BLaER1 (cell line): ENCODE results near the gene GLYAT.
"Not testable (repeated sequence)": the region's sequence is repeated elsewhere in the genome, so short reads cannot be mapped to it uniquely, and the experiment has no call there.

Experiments
- H3K27ac ChIP-seq: shearing (Covaris generic); formaldehyde crosslinking; 2 replicates; pipeline ENCODE4 v1.8.1; 2022
- H3K27me3 ChIP-seq: shearing (Covaris generic); formaldehyde crosslinking; 2 replicates; pipeline ENCODE4 v1.8.1; 2022
- H3K36me3 ChIP-seq: shearing (Covaris generic); formaldehyde crosslinking; 2 replicates; pipeline ENCODE4 v1.8.1; 2022
- H3K4me1 ChIP-seq: shearing (Covaris generic); formaldehyde crosslinking; 2 replicates; pipeline ENCODE4 v1.8.1; 2022
- H3K4me2 ChIP-seq: shearing (Covaris generic); formaldehyde crosslinking; 2 replicates; pipeline ENCODE4 v1.8.1; 2022
- H3K4me3 ChIP-seq: shearing (Covaris generic); formaldehyde crosslinking; 2 replicates; pipeline ENCODE4 v1.8.1; 2022
- H3K9ac ChIP-seq: shearing (Covaris generic); formaldehyde crosslinking; 2 replicates; pipeline ENCODE4 v1.8.1; 2022
- H3K9me3 ChIP-seq: shearing (Covaris generic); formaldehyde crosslinking; 2 replicates; pipeline ENCODE4 v1.8.1; 2022
- H4K20me1 ChIP-seq: shearing (Covaris generic); formaldehyde crosslinking; 2 replicates; pipeline ENCODE4 v1.8.1; 2022
- Cebpa-rat ChIP-seq: shearing (Covaris generic); IDR thresholded peaks from 2 replicates; pipeline ENCODE4 v1.8.1; 2022

GLYAT gene

DNA sequence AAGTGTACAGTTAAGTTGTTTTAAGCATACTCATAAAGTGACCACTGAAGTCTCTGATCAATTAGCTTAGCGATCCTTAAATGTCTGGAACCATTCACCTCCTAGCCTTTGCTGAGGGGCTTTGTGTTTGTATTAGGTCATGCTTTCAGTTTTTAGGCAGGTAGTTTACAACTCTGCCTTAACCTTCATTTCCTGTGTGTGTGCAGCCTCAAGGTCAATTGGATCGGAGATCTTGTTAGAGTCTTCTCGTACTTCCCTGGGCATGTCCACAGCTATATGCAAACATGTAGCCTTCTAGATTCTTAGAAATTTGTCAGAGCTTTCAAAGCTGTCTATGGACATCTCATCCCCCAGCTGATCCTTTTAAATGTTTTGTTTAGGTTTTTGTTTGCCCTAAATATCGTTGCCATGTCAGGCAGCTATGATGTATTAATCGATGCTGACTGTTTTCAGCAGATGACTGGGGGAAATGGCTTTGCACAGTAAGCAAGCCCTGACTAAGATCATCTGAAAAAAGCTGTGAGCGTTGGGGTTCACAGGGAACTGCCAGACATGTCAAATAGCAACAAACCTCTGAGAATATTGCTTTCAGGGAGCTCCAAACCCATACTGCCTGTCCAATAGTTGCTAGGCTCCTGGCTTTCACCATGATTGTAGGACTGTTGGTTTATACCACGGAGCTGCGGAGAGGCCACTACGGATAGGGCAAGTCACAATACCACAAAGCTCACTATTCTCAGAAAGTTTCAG, 45.6 kb downstream of the GLYAT start:
- Histone ChIP-seq H3K27me3 (no peaks in the 10 kb centered on the region), H3K4me3 (no peak overlapping the region), H3K9me3 (peaks cover 9% of the 10 kb centered on the region; the same call in 1 of the 2 replicates), H3K36me3 (no peaks in the 10 kb centered on the region), H3K9ac (no peak overlapping the region), H3K27ac (no peak overlapping the region), H3K4me2 (no peak overlapping the region), H3K4me1 (no peaks in the 10 kb centered on the region), H4K20me1 (no peaks in the 10 kb centered on the region)
- no peak for TF ChIP-seq Cebpa-rat

GRCh38 chr11:58682660-58683059, 49.1 kb downstream of the GLYAT start:
- not testable (repeated sequence) for H3K4me1 ChIP-seq, H4K20me1 ChIP-seq, H3K4me2 ChIP-seq, H3K27ac ChIP-seq, H3K4me3 ChIP-seq, H3K36me3 ChIP-seq, H3K9me3 ChIP-seq, H3K27me3 ChIP-seq, H3K9ac ChIP-seq

DNA sequence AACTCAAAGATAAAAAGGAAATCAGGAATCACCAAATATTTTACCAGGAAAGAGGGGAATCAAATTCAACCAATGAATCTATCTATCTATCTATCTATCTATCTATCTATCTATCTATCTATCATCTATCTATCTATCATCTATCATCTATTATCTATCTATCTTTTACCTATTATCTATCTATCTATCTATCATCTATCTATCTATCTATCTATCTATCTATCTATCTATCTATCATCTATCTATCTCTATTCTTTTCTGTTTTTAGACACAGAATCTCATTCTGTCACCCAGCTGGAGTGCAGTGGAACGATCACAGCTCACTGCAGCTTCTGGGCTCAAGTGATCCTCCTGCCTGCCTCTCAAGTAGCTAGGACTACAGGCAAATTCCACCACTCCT, 54.2 kb downstream of the GLYAT start:
- not testable (repeated sequence) for H3K9ac ChIP-seq, H4K20me1 ChIP-seq, H3K36me3 ChIP-seq, H3K4me3 ChIP-seq, H3K9me3 ChIP-seq, H3K27ac ChIP-seq, H3K4me1 ChIP-seq, H3K4me2 ChIP-seq, H3K27me3 ChIP-seq

- Histone ChIP-seq H3K4me3 (no peak overlapping the region), H3K9me3 (no peaks in the 10 kb centered on the region), H3K27me3 (no peaks in the 10 kb centered on the region), H3K9ac (no peak overlapping the region), H3K4me1 (no peaks in the 10 kb centered on the region), H3K36me3 (no peaks in the 10 kb centered on the region), H3K4me2 (no peak overlapping the region), H3K27ac (no peak overlapping the region), H4K20me1 (no peaks in the 10 kb centered on the region)
- no peak for TF ChIP-seq Cebpa-rat
Observed at GRCh38 chr11:58676563-58677135, 55.1 kb downstream of the GLYAT start.

GRCh38 chr11:58675334-58676155, 56.2 kb downstream of the GLYAT start:
- no peak overlapping the region for H3K9ac ChIP-seq
- no peaks in the 10 kb centered on the region for H4K20me1 ChIP-seq
- no peaks in the 10 kb centered on the region for H3K36me3 ChIP-seq
- no peaks in the 10 kb centered on the region for H3K27me3 ChIP-seq
- no peak overlapping the region for H3K4me2 ChIP-seq
- H3K4me1 ChIP-seq = no peaks in the 10 kb centered on the region
- H3K9me3 ChIP-seq = no peaks in the 10 kb centered on the region
- TF ChIP-seq Cebpa-rat = no peak
- H3K27ac ChIP-seq = no peak overlapping the region
- H3K4me3 ChIP-seq = no peak overlapping the region

DNA sequence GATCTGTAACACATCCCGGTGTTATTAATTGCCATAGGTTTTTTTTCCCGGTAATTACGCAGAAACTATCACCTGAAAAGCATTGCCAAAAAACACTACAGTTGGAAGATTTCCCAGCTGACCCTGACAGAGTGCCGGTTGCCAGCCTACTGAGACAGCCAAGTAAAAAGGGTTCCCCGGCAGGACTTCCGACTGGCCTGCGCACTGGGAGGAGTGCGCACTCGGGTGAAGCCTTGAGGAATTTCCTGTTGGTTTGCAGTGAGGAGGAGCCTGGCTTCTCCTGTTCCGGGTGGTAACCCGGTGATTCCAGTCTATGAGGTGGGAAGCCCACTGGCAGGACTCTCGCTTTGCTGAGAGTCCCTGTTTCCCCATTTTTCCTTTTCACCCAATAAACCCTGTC, 57.1 kb downstream of the GLYAT start:
- Histone ChIP-seq H3K4me1 (no peaks in the 10 kb centered on the region), H3K4me2 (no peak overlapping the region), H3K27me3 (no peaks in the 10 kb centered on the region), H4K20me1 (no peaks in the 10 kb centered on the region), H3K9me3 (no peaks in the 10 kb centered on the region), H3K27ac (no peak overlapping the region), H3K4me3 (no peak overlapping the region), H3K36me3 (no peaks in the 10 kb centered on the region), H3K9ac (no peak overlapping the region)
- no peak for TF ChIP-seq Cebpa-rat

GRCh38 chr11:58671983-58672633, 59.6 kb downstream of the GLYAT start:
- Histone ChIP-seq H3K4me1 (no peaks in the 10 kb centered on the region), H3K4me3 (no peak overlapping the region), H3K4me2 (no peak overlapping the region), H3K9ac (no peak overlapping the region), H4K20me1 (no peaks in the 10 kb centered on the region), H3K27me3 (no peaks in the 10 kb centered on the region), H3K36me3 (no peaks in the 10 kb centered on the region), H3K27ac (no peak overlapping the region), H3K9me3 (no peaks in the 10 kb centered on the region)
- TF ChIP-seq Cebpa-rat = no peak

DNA sequence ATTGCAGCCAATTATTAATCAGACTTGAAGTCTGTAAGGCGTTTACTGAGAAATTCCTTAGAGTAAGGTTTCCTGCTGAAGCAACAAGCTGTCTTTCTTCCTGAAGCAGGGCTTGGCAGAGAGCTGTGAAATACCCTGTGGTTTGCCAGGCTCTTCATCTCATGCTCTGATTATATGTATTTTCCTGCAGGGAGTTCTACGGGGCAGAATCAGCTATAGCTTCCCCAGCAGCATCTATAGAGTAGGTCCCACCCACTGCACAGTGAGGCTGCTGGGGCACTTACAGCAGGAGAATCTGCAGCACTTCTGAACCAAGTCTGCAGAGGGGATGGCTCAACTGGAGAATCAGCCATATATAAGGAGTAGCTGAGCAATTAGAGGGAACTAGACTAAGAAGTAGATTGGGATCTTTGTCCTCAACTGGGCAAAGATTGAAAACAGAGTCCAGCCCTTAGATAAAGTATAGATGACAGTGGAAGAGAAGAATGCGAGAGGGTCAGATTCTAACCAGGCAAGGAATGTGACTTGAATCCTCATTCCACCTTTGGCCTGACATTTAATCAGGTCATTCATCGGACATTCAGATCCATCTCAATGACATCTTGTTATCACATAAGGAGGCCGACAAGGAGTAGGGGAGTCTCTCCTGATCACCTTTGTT, 71.7 kb downstream of the GLYAT start:
- TF ChIP-seq Cebpa-rat = no peak
- H3K9me3 ChIP-seq = no peaks in the 10 kb centered on the region
- H4K20me1 ChIP-seq = no peaks in the 10 kb centered on the region
- H3K4me1 ChIP-seq = no peaks in the 10 kb centered on the region
- H3K4me3 ChIP-seq = no peak overlapping the region
- no peak overlapping the region for H3K9ac ChIP-seq
- no peaks in the 10 kb centered on the region for H3K27me3 ChIP-seq
- H3K27ac ChIP-seq = no peak overlapping the region
- H3K36me3 ChIP-seq = no peaks in the 10 kb centered on the region
- H3K4me2 ChIP-seq = no peak overlapping the region

DNA sequence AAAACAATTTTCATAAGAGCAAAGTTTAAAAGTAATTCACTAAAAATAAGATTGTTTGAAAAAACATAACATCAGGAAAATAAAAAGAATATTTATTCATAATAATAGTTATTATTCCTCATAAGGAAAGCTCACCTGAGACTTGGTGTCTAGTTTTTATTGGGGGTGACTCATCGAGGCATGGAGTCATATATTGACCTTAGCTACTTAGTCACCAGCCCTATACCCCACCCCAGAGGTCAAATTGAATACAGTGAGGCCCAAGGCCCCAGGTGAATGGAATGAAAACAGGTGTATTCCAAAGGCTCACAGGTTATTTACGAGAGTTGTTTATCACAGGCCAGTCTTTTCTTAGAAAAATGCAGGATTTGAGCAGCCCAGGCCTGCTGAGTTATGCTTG, 72.3 kb downstream of the GLYAT start:
- no peak overlapping the region for H3K4me2 ChIP-seq
- no peaks in the 10 kb centered on the region for H4K20me1 ChIP-seq
- no peaks in the 10 kb centered on the region for H3K36me3 ChIP-seq
- H3K9ac ChIP-seq = no peak overlapping the region
- H3K9me3 ChIP-seq = no peaks in the 10 kb centered on the region
- H3K4me1 ChIP-seq = no peaks in the 10 kb centered on the region
- no peak overlapping the region for H3K27ac ChIP-seq
- H3K4me3 ChIP-seq = no peak overlapping the region
- TF ChIP-seq Cebpa-rat = no peak
- no peaks in the 10 kb centered on the region for H3K27me3 ChIP-seq
